A549 (cell line): Measurements from ENCODE around the gene UBE2D1. TPM values are rescaled to one million over a fixed set of nuclear protein-coding genes. Genes with fewer than 3 reads are reported as not detected.

Experiments used
- ATAC-seq, 2 experiments: fragments of 200-7000 bp in 1 of 2; fragments of >200 bp in 1 of 2; cut with Nextera tagmentation in 1 of 2; cut with Tn5 transposase in 1 of 2; 3 replicates each; pipeline versions ENCODE4 v1.8.0 to v1.9.1; 2018 to 2020; ENCODE audit warnings: mild to moderate bottlenecking in 1 of 2, moderate library complexity in 1 of 2
- CTCF ChIA-PET: fragments of 300-600 bp; sonication (Branson Sonifier 250); formaldehyde crosslinking; extraction: SDS; loops from one replicate; lab custom pipeline; 2021; ENCODE audit warnings: antibody characterized with exemption, inconsistent platforms; lab: Yijun Ruan, JAX
- POLR2A ChIA-PET: fragments of 350-600 bp; formaldehyde crosslinking; extraction: SDS; loops from one replicate; lab custom pipeline; 2021; ENCODE audit warnings: antibody characterized with exemption, inconsistent platforms; lab: Yijun Ruan, JAX
- DNase-seq, 2 experiments: peaks; one replicate each; pipeline versions ENCODE4 v3.0.0 to v3.0.0-alpha.2; 2011 to 2016; ENCODE audit warnings: low read depth in 1 of 2, low spot score in 1 of 2
- FAIRE-seq: peaks from 2 replicates; lab custom pipeline; 2011; peaks lifted over from hg19 to GRCh38; lab: Jason Lieb, UNC
- H3K27ac ChIP-seq, 2 experiments: fragments of >200 bp; sonication (Bioruptor Twin); formaldehyde crosslinking; 3 replicates each; pipeline ENCODE4 v1.5.1; 2016 to 2017
- H3K4me1 ChIP-seq: fragments of >200 bp; sonication (Bioruptor Twin); formaldehyde crosslinking; 3 replicates; pipeline ENCODE4 v1.6.1; 2016
- H3K4me2 ChIP-seq: fragments of >200 bp; sonication (Bioruptor Twin); formaldehyde crosslinking; 3 replicates; pipeline ENCODE4 v1.6.1; 2016
- H3K4me3 ChIP-seq: fragments of >200 bp; sonication (Bioruptor Twin); formaldehyde crosslinking; 3 replicates; pipeline ENCODE4 v1.5.1; 2016
- H3K9me3 ChIP-seq: fragments of >200 bp; sonication (Bioruptor Twin); formaldehyde crosslinking; 3 replicates; pipeline ENCODE4 v1.6.1; 2016
- ATOH8 ChIP-seq: fragments of 250-450 bp; sonication (Bioruptor Pico); IDR thresholded peaks from 2 replicates; pipeline ENCODE4 v1.5.0; 2020; ENCODE audit warnings: low read depth, mild to moderate bottlenecking, moderate library complexity
- CBX2 ChIP-seq: fragments of 200-600 bp; sonication (generic); IDR thresholded peaks from 2 replicates; pipeline ENCODE4 v1.6.1; 2016; ENCODE audit warnings: low read depth, mild to moderate bottlenecking, borderline replicate concordance
- CEBPB ChIP-seq, 2 experiments: fragments of >200 bp in 1 of 2; sonication (Bioruptor Twin) in 1 of 2; formaldehyde crosslinking in 1 of 2; IDR thresholded peaks; 2 replicates each; pipeline ENCODE4 v1.6.1; 2012 to 2016
- EP300 ChIP-seq, 2 experiments: fragments of >200 bp; sonication (Bioruptor Twin); formaldehyde crosslinking; IDR thresholded peaks; 2 replicates in 1 of 2; 3 replicates in 1 of 2; pipeline ENCODE4 v1.6.1; 2016 to 2017
- FOXS1 ChIP-seq: fragments of 250-450 bp; sonication (Bioruptor Pico); IDR thresholded peaks from 2 replicates; pipeline ENCODE4 v1.5.0; 2020; ENCODE audit warnings: mild to moderate bottlenecking, moderate library complexity
- GATA3 ChIP-seq: IDR thresholded peaks from 2 replicates; pipeline ENCODE4 v1.6.1; 2012; ENCODE audit warnings: borderline replicate concordance
- JUN ChIP-seq, 2 experiments: fragments of >200 bp; sonication (Bioruptor Twin); formaldehyde crosslinking; IDR thresholded peaks; 2 replicates in 1 of 2; 3 replicates in 1 of 2; pipeline ENCODE4 v1.6.1; 2016 to 2017
- KDM1A ChIP-seq: fragments of 200-600 bp; sonication (generic); IDR thresholded peaks from 2 replicates; pipeline ENCODE4 v1.6.1; 2016; ENCODE audit warnings: low read depth, mild to moderate bottlenecking
- MYC ChIP-seq: IDR thresholded peaks from 2 replicates; pipeline ENCODE4 v1.6.1; 2012; ENCODE audit warnings: mild to moderate bottlenecking, inconsistent platforms, low read length, improper control_type of control experiment, borderline replicate concordance
- NPAS2 ChIP-seq: fragments of 250-450 bp; sonication (Bioruptor Pico); IDR thresholded peaks from 2 replicates; pipeline ENCODE4 v1.8.0; 2022; ENCODE audit warnings: mild to moderate bottlenecking, moderate library complexity, borderline replicate concordance
- NR3C1 ChIP-seq: fragments of >200 bp; sonication (Bioruptor Twin); formaldehyde crosslinking; IDR thresholded peaks from 3 replicates; pipeline ENCODE4 v1.6.1; 2017
- PHF8 ChIP-seq: fragments of 200-600 bp; sonication (generic); IDR thresholded peaks from 2 replicates; pipeline ENCODE4 v1.6.1; 2016; ENCODE audit warnings: low read depth, mild to moderate bottlenecking, antibody characterized with exemption, moderate library complexity, borderline replicate concordance
- POLR2AphosphoS2 ChIP-seq: conservative IDR thresholded peaks from 2 replicates; pipeline ENCODE4 v1.6.1; 2012; ENCODE audit warnings: low read length, improper control_type of control experiment, inconsistent platforms
- REST ChIP-seq: fragments of 200-600 bp; sonication (generic); IDR thresholded peaks from 2 replicates; pipeline ENCODE4 v1.6.1; 2016; ENCODE audit warnings: antibody characterized with exemption, mild to moderate bottlenecking, moderate library complexity
- RNF2 ChIP-seq: fragments of 200-600 bp; sonication (generic); IDR thresholded peaks from 2 replicates; pipeline ENCODE4 v1.6.1; 2016; ENCODE audit warnings: low read depth, mild to moderate bottlenecking, antibody characterized with exemption, moderate library complexity, borderline replicate concordance
- WGBS: methylation state at CpG from one replicate; pipeline ENCODE4 v1.1.6; 2017; ENCODE audit errors: missing lambda C conversion rate; 5-methylcytosine and 5-hydroxymethylcytosine counted together
- polyA plus RNA-seq, 4 experiments: library from polyadenylated mRNA; depleted of rRNA in 3 of 4; stranded (reverse); fragments of >200 nt; fragmentation: RNase III in 1 of 4; extraction: RNeasy Plus Mini Kit Qiagen cat#74134 plus additional on column Dnase treatment in 1 of 4; gene quantifications; 2 replicates in 3 of 4; 3 replicates in 1 of 4; pipeline ENCODE4 v1.2.3, GENCODE V29; 2011 to 2017
- TF ChIP-seq, protein P1 (sequence below): IDR thresholded peaks from 2 replicates; pipeline ENCODE4 v1.6.1; 2012

The UBE2D1 gene
- polyA plus RNA-seq, 2 of the 4 experiments (the other 2 are of a cell fraction): 18.1 to 40.5 TPM

DNA sequence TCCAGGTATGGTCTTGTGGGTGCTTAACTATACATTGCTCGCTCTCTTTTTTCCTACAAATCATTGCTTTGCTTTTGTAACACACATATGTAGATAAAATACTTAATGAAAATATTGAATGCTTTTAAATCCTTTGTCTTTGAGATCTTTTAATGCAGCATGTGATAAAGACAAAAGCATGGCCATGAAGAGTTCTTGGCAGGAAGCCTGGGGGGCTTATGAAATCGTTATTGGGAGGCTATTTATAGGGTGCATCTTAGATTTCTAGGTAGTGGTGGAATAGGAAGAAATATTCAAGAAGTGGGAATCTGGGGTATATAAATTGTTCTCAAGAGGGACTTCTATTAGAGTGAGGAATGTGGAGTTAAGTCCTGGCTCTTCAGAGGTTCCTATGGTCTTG is 21.9 kb downstream of the UBE2D1 start (continued):
- TF ChIP-seq GATA3: no peak
- TF ChIP-seq KDM1A: no peak

DNA sequence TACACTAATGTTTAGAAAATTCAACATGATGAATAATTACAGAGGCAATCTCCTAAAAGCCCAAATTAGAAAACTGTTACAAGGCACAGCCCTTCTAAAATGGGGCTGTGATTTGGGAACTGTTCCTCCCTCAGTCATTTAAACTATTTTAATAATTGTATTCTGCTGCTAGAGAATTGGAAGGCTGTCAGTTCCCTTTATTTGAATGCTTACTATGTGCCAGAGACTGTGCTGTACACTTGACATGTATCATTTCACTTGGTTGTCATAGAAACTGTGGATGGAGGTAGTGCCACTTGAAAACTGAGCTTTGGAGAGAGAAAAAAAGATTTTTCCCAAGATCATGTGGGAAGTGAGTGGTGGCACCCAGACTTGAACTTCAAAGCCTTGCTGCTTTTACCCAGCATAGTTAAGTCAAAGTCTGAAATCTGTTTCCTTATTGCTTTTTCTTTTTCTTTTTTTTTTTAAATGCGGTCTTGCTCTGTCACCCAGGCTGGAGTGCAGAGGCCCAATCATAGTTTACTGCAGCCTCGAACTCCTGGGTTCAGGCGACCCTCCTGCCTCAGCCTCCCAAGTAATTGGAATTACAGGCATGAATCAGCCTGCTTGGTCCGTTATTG is 23.6 kb downstream of the UBE2D1 start:
- no peak for ATAC-seq
- POLR2A ChIA-PET: interaction anchor here (0.6 to 0.9 kb wide), 2 partner anchors 24 to 27 kb away, joined by 3 read pairs; partner anchors contain the start of gene UBE2D1
- no peak for TF ChIP-seq REST

GRCh38 chr10:58358947-58359346 is 24.1 kb downstream of the UBE2D1 start:
- H3K4me3 ChIP-seq: no peak overlapping the region
- 96% methylated on average over 1 of the region's 1 CpG for WGBS
- CTCF ChIA-PET: no interaction called here
- TF ChIP-seq, protein P1, sequence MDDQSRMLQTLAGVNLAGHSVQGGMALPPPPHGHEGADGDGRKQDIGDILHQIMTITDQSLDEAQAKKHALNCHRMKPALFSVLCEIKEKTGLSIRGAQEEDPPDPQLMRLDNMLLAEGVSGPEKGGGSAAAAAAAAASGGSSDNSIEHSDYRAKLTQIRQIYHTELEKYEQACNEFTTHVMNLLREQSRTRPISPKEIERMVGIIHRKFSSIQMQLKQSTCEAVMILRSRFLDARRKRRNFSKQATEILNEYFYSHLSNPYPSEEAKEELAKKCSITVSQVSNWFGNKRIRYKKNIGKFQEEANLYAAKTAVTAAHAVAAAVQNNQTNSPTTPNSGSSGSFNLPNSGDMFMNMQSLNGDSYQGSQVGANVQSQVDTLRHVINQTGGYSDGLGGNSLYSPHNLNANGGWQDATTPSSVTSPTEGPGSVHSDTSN: no peak
- TF ChIP-seq NR3C1 (no peak), EP300 (IDR thresholded peaks at IDR 0.05) (no peak), FOXS1 (CRISPR knock-in tag) (no peak), RNF2 (no peak), CBX2 (no peak), JUN (IDR thresholded peaks at IDR 0.05) (no peak), PHF8 (no peak)
- ATAC-seq (no peak), FAIRE-seq (no peak), DNase-seq (no peak)
- peaks cover 23% of the 10 kb centered on the region for H3K4me1 ChIP-seq
- H3K4me2 ChIP-seq: no peak overlapping the region
- H3K9me3 ChIP-seq: no peaks in the 10 kb centered on the region
- no peak overlapping the region for H3K27ac ChIP-seq
- POLR2A ChIA-PET: interaction anchor here (0.6 to 0.9 kb wide), 2 partner anchors 24 to 27 kb away, joined by 3 read pairs; partner anchors contain the start of gene UBE2D1

More for the DNA sequence above, 23.6 kb downstream of the UBE2D1 start:
- no peak for DNase-seq
- H3K9me3 ChIP-seq: no peaks in the 10 kb centered on the region
- H3K4me1 ChIP-seq: peaks cover 23% of the 10 kb centered on the region
- no peak overlapping the region for H3K4me3 ChIP-seq
- H3K27ac ChIP-seq: no peak overlapping the region
- FAIRE-seq: no peak
- CTCF ChIA-PET: no interaction called here
- WGBS: 89% methylated on average over 4 of the region's 4 CpGs
- H3K4me2 ChIP-seq: no peak overlapping the region

GRCh38 chr10:58359541-58359940 is 24.7 kb downstream of the UBE2D1 start:
- Histone ChIP-seq H3K4me3 (no peak overlapping the region), H3K4me2 (no peak overlapping the region), H3K27ac (no peak overlapping the region), H3K4me1 (peaks cover 23% of the 10 kb centered on the region), H3K9me3 (no peaks in the 10 kb centered on the region)
- WGBS: 91% methylated on average over 3 of the region's 3 CpGs
- TF ChIP-seq ATOH8 (CRISPR knock-in tag) (no peak), CEBPB (IDR thresholded peaks at IDR 0.05) (no peak), EP300 (IDR thresholded peaks at IDR 0.05) (no peak), POLR2AphosphoS2 (no peak), MYC (no peak), CBX2 (no peak), NPAS2 (CRISPR knock-in tag) (no peak)
- FAIRE-seq (no peak), ATAC-seq (no peak), DNase-seq (no peak)
- CTCF ChIA-PET: interaction anchor here (1.1 to 1.2 kb wide), 2 partner anchors 14 to 60 kb away, joined by 3 to 4 read pairs; no protein-coding TSS in a partner anchor
- POLR2A ChIA-PET: no interaction called here
